ENCODE measurements around the gene FMOD. TPM values are rescaled to one million over a fixed set of nuclear protein-coding genes. Genes with fewer than 3 reads are reported as not detected.

FMOD gene
- total RNA-seq, 1 experiment from 2014 or later = not detected

GRCh38 chr1:203296460-203297073 is 54.4 kb downstream of the FMOD start:
- H3K27me3 ChIP-seq (ENCODE audit: control insufficient read depth, insufficient read depth, low read length) = peaks cover 35% of the 10 kb centered on the region
- no peak for DNase-seq
- no peak overlapping the region for H3K4me3 ChIP-seq (ENCODE audit: insufficient read depth, low read depth, low read length)
- H3K36me3 ChIP-seq (replicated peaks; ENCODE audit: control insufficient read depth, insufficient read depth, low read length) = no peaks in the 10 kb centered on the region

- no peaks in the 10 kb centered on the region for H3K36me3 ChIP-seq (replicated peaks; ENCODE audit: control insufficient read depth, insufficient read depth, low read length)
- H3K4me3 ChIP-seq (ENCODE audit: insufficient read depth, low read depth, low read length) = no peak overlapping the region
Measured at GRCh38 chr1:203295796-203296195, 55.1 kb downstream of the FMOD start.

GRCh38 chr1:203291201-203292096 is 59.5 kb downstream of the FMOD start:
- Histone ChIP-seq H3K27me3 (ENCODE audit: control insufficient read depth, insufficient read depth, low read length) (peaks cover 39% of the 10 kb centered on the region), H3K36me3 (replicated peaks; ENCODE audit: control insufficient read depth, insufficient read depth, low read length) (no peaks in the 10 kb centered on the region), H3K4me3 (ENCODE audit: insufficient read depth, low read depth, low read length) (no peak overlapping the region)
- DNase-seq = no peak

More at GRCh38 chr1:203295796-203296195, 55.1 kb downstream of the FMOD start:
- H3K27me3 ChIP-seq (ENCODE audit: control insufficient read depth, insufficient read depth, low read length) = peaks cover 33% of the 10 kb centered on the region
- no peak for DNase-seq

Other genes starting within 250 kb of the FMOD start
- gene ADORA1, start 223.4 kb downstream of the FMOD start, total RNA-seq (2014; rRNA removed; shearing (Covaris generic)) = 3.5 and 5.7 TPM in 2 replicates
- not detected in 2 replicates for gene MYBPH, start 175.3 kb downstream of the FMOD start, total RNA-seq (2014; rRNA removed; shearing (Covaris generic))
- gene CHI3L1, start 164.4 kb downstream of the FMOD start, total RNA-seq (2014; rRNA removed; shearing (Covaris generic)) = 0.37 and 0.42 TPM in 2 replicates
- gene CHIT1, start 121.4 kb downstream of the FMOD start, total RNA-seq (2014; rRNA removed; shearing (Covaris generic)) = not detected in 2 replicates
- gene BTG2, start 45.6 kb downstream of the FMOD start, total RNA-seq (2014; rRNA removed; shearing (Covaris generic)) = 7.2 and 8.7 TPM in 2 replicates
- gene PRELP, start 124.7 kb upstream of the FMOD start, total RNA-seq (2014; rRNA removed; shearing (Covaris generic)) = 0.03 TPM in 1 of 2 replicates, not detected in the other
- 0.30 and 0.80 TPM in 2 replicates for gene OPTC, start 143.0 kb upstream of the FMOD start, total RNA-seq (2014; rRNA removed; shearing (Covaris generic))